Hepatocyte (in vitro differentiated cells): Measurements from ENCODE around the gene ZNF248. TPM values are rescaled to one million over a fixed set of nuclear protein-coding genes. Genes with fewer than 3 reads are reported as not detected.

Experiments
- DNase-seq: peaks from one replicate; pipeline ENCODE4 v3.0.0-alpha.2; 2016; ENCODE audit warnings: low spot score
- H2AFZ ChIP-seq: fragments of 200-600 bp; sonication (generic); 2 replicates; pipeline ENCODE4 v1.6.0; 2016; ENCODE audit warnings: antibody characterized with exemption, mild to moderate bottlenecking
- H3K27ac ChIP-seq: fragments of 200-600 bp; sonication (generic); 2 replicates; pipeline ENCODE4 v1.5.1; 2016; ENCODE audit warnings: mild to moderate bottlenecking
- H3K27me3 ChIP-seq: fragments of 200-600 bp; sonication (generic); 2 replicates; pipeline ENCODE4 v1.6.1; 2016
- H3K36me3 ChIP-seq: fragments of 200-600 bp; sonication (generic); replicated peaks from 2 replicates; pipeline ENCODE4 v1.5.1; 2016; ENCODE audit warnings: low read depth; ENCODE audit not compliant: insufficient read depth
- H3K4me1 ChIP-seq: fragments of 200-600 bp; sonication (generic); 2 replicates; pipeline ENCODE4 v1.5.1; 2016; ENCODE audit warnings: mild to moderate bottlenecking, moderate library complexity; ENCODE audit not compliant: insufficient read depth
- H3K4me2 ChIP-seq: fragments of 200-600 bp; sonication (generic); 2 replicates; pipeline ENCODE4 v1.6.0; 2016
- H3K4me3 ChIP-seq: fragments of 200-600 bp; sonication (generic); 2 replicates; pipeline ENCODE4 v1.5.1; 2016; ENCODE audit warnings: mild to moderate bottlenecking
- H3K79me2 ChIP-seq: fragments of 200-600 bp; sonication (generic); 2 replicates; pipeline ENCODE4 v1.6.0; 2017; ENCODE audit warnings: mild to moderate bottlenecking
- H3K9me2 ChIP-seq: fragments of 200-600 bp; sonication (generic); replicated peaks from 2 replicates; pipeline ENCODE4 v1.6.0; 2017; ENCODE audit warnings: mild to moderate bottlenecking; ENCODE audit not compliant: insufficient read depth
- H3K9me3 ChIP-seq: fragments of 200-600 bp; sonication (generic); 2 replicates; pipeline ENCODE4 v1.5.1; 2016; ENCODE audit warnings: low read depth, mild to moderate bottlenecking
- H4K20me1 ChIP-seq: fragments of 200-600 bp; sonication (generic); 2 replicates; pipeline ENCODE4 v1.6.0; 2016; ENCODE audit warnings: mild to moderate bottlenecking; ENCODE audit not compliant: insufficient read depth, poor library complexity, severe bottlenecking
- EZH2 ChIP-seq: fragments of 200-600 bp; sonication (generic); IDR thresholded peaks from 2 replicates; pipeline ENCODE4 v1.6.1; 2016; ENCODE audit warnings: antibody characterized with exemption, mild to moderate bottlenecking, borderline replicate concordance
- EZH2phosphoT487 ChIP-seq: fragments of 200-600 bp; sonication (generic); IDR thresholded peaks from one replicate; pipeline ENCODE4 v1.6.1; 2018; ENCODE audit warnings: antibody characterized with exemption, mild to moderate bottlenecking, low read depth, moderate library complexity; ENCODE audit not compliant: unreplicated experiment, severe bottlenecking
- WGBS: methylation state at CpG from one replicate; pipeline ENCODE4 v1.1.6; 2016; ENCODE audit warnings: low lambda C conversion rate; ENCODE audit errors: missing lambda C conversion rate; 5-methylcytosine and 5-hydroxymethylcytosine counted together
- polyA plus RNA-seq: library from polyadenylated mRNA; unstranded; fragments of >200 nt; fragmentation: Nextera tagmentation; extraction: Ambion mirVana; gene quantifications from 2 replicates; pipeline ENCODE4 v1.2.1, GENCODE V29; 2016
- total RNA-seq: library from RNA; depleted of rRNA; stranded (reverse); fragments of >200 nt; gene quantifications from 2 replicates; pipeline ENCODE4 v1.2.3, GENCODE V29; 2014
- TF ChIP-seq, protein P1 (sequence below): fragments of 200-600 bp; sonication (generic); IDR thresholded peaks from 2 replicates; pipeline ENCODE4 v1.5.1; 2016; ENCODE audit warnings: antibody characterized with exemption, mild to moderate bottlenecking; ENCODE audit not compliant: poor library complexity

ZNF248 gene
- total and polyA plus RNA-seq, 2 experiments from 2014 or later, result not detected

DNA sequence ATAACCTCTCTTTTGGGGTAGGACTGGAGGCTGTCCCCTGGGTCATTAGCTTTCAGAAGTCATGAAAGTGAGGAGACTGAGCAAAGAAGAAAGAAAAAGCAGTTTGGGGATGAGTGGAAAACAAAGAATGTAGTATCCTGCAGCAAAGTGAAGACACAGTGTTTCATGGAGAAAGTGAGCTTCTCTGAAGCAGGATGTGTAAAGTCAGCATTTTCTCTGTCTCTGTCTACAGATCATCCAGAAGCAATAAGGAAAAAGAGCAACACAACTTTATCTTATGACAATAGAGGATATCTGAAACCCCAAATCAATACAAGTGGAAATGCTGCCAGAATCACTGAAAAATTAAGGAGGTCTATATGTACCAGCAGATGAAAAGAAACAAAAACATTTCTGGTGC lies 28.4 kb upstream of the ZNF248 start:
- no peak for DNase-seq
- Histone ChIP-seq H3K9me2 (no peaks in the 10 kb centered on the region), H4K20me1 (no peaks in the 10 kb centered on the region), H3K36me3 (no peaks in the 10 kb centered on the region), H3K4me1 (no peaks in the 10 kb centered on the region), H2AFZ (no peak overlapping the region), H3K4me2 (no peak overlapping the region), H3K79me2 (no peaks in the 10 kb centered on the region), H3K4me3 (no peak overlapping the region), H3K27ac (no peak overlapping the region), H3K27me3 (no peaks in the 10 kb centered on the region), H3K9me3 (peaks cover 6% of the 10 kb centered on the region)
- no peak for TF ChIP-seq EZH2
- TF ChIP-seq, protein P1, sequence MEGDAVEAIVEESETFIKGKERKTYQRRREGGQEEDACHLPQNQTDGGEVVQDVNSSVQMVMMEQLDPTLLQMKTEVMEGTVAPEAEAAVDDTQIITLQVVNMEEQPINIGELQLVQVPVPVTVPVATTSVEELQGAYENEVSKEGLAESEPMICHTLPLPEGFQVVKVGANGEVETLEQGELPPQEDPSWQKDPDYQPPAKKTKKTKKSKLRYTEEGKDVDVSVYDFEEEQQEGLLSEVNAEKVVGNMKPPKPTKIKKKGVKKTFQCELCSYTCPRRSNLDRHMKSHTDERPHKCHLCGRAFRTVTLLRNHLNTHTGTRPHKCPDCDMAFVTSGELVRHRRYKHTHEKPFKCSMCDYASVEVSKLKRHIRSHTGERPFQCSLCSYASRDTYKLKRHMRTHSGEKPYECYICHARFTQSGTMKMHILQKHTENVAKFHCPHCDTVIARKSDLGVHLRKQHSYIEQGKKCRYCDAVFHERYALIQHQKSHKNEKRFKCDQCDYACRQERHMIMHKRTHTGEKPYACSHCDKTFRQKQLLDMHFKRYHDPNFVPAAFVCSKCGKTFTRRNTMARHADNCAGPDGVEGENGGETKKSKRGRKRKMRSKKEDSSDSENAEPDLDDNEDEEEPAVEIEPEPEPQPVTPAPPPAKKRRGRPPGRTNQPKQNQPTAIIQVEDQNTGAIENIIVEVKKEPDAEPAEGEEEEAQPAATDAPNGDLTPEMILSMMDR, result no peak
- no peak for TF ChIP-seq EZH2phosphoT487

DNA sequence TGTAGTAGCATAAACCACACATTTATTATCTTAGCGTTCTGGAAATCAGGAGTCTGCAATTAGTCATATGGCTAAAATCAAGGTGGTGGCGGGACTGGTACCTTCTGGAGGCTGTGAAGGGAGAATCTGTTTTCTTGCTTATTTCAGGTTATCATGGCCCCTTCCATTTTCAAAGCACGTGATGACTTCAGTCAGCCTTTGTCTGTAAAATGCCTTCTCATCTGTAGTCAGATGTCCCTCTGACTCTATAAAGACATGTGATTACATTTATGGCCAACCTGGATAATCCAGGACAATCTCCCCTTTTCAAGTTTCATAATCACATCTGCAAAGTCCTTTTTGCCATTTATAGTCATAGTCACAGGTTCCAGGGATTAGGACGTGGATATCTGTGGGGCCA lies 15.5 kb upstream of the ZNF248 start:
- Histone ChIP-seq H4K20me1 (no peaks in the 10 kb centered on the region), H3K4me3 (no peak overlapping the region), H2AFZ (no peak overlapping the region), H3K9me3 (no peaks in the 10 kb centered on the region), H3K27me3 (no peaks in the 10 kb centered on the region), H3K27ac (no peak overlapping the region), H3K79me2 (no peaks in the 10 kb centered on the region), H3K4me2 (no peak overlapping the region), H3K36me3 (no peaks in the 10 kb centered on the region), H3K9me2 (no peaks in the 10 kb centered on the region), H3K4me1 (no peaks in the 10 kb centered on the region)
- no peak for DNase-seq
- no peak for TF ChIP-seq EZH2
- TF ChIP-seq, protein P1, result no peak
- no peak for TF ChIP-seq EZH2phosphoT487
- WGBS, result 52% methylated on average over 4 of the region's 4 CpGs

DNA sequence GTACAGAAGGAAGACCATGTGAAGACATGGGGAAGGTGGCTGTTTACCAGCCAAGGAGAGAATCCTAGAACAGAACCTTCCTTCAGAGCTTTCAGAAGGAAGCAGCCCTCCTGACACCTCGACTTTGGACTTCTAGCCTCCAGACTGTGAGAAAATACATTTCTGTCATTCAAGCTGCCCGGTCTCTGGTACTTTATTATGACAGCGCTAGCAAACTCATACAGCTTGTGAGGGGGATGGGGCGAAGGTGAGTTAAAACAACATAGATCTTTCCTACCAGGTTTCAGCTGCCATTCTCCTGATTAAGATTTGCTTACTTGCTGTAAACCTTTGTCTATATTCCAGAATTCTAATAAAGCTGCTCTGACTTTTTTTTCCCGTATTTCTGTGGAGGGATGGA lies 14.9 kb upstream of the ZNF248 start:
- Histone ChIP-seq H3K27ac (no peak overlapping the region), H3K27me3 (no peaks in the 10 kb centered on the region), H3K36me3 (no peaks in the 10 kb centered on the region), H3K4me2 (no peak overlapping the region), H3K79me2 (no peaks in the 10 kb centered on the region), H3K4me3 (no peak overlapping the region), H3K4me1 (no peaks in the 10 kb centered on the region), H2AFZ (no peak overlapping the region), H3K9me3 (no peaks in the 10 kb centered on the region), H3K9me2 (no peaks in the 10 kb centered on the region), H4K20me1 (no peaks in the 10 kb centered on the region)
- 70% methylated on average over 5 of the region's 5 CpGs for WGBS
- DNase-seq, result no peak
- TF ChIP-seq, protein P1, result no peak
- TF ChIP-seq EZH2 (no peak), EZH2phosphoT487 (no peak)

DNA sequence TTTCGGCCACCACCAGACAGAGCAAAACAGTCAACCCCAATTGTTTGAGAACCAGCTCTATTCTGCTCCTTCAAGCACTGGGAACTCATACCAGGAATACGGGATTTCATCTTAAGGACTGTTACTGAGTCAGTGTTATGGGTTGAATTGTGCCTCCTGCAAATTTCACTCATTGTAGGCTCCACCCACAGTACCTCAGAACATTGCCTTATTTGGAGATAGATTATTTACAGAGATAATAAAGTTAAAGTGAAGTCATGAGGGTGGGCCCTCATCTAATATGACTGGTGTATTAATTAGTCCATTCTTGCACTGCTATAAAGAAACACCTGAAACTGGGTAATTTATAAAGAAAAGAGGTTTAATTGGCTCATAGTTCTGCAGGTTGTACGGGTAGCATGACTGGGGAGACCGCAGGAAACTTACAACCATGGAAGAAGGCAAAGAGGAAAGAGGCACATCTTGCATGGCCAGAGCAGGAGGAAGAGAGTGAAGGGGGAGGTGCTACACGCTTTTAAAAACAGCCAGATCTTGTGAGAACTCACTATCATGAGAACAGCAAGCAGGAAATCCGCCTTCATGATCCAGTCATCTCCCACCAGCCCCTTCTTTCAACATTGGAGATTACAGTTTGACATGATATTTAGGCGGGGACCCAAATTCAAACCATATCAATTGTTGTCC lies 14.3 kb upstream of the ZNF248 start:
- no peak overlapping the region for H3K4me2 ChIP-seq
- no peaks in the 10 kb centered on the region for H4K20me1 ChIP-seq
- DNase-seq, result no peak
- WGBS, result 39% methylated on average over 7 of the region's 7 CpGs
- H3K4me1 ChIP-seq, result no peaks in the 10 kb centered on the region
- H3K79me2 ChIP-seq, result no peaks in the 10 kb centered on the region
- H3K27ac ChIP-seq, result no peak overlapping the region
- H3K27me3 ChIP-seq, result no peaks in the 10 kb centered on the region
- H2AFZ ChIP-seq, result no peak overlapping the region
- no peaks in the 10 kb centered on the region for H3K9me2 ChIP-seq
- TF ChIP-seq, protein P1, result no peak
- TF ChIP-seq EZH2phosphoT487, result no peak
- TF ChIP-seq EZH2, result no peak
- H3K9me3 ChIP-seq, result no peaks in the 10 kb centered on the region
- no peaks in the 10 kb centered on the region for H3K36me3 ChIP-seq
- H3K4me3 ChIP-seq, result no peak overlapping the region
